Endothelial cell (in vitro differentiated cells): ENCODE results near the gene ZNF217. TPM values are rescaled to one million over a fixed set of nuclear protein-coding genes. Genes with fewer than 3 reads are reported as not detected.
"Not testable (repeated sequence)": the region's sequence is repeated elsewhere in the genome, so short reads cannot be mapped to it uniquely, and the experiment has no call there.

Source experiments
- DNase-seq: peaks from one replicate; pipeline ENCODE4 v3.0.0; 2021; ENCODE audit warnings: low spot score
- H3K27ac Mint-ChIP-seq: one replicate; pipeline ENCODE4 v1.8.0; 2021; ENCODE audit warnings: mixed read lengths, inconsistent platforms; ENCODE audit not compliant: unreplicated experiment
- H3K27me3 Mint-ChIP-seq: one replicate; pipeline ENCODE4 v1.8.0; 2021; ENCODE audit warnings: mild to moderate bottlenecking, moderate library complexity, mixed read lengths, inconsistent platforms; ENCODE audit not compliant: unreplicated experiment
- H3K36me3 Mint-ChIP-seq: one replicate; pipeline ENCODE4 v1.8.0; 2021; ENCODE audit warnings: mild to moderate bottlenecking, low read depth, mixed read lengths, inconsistent platforms; ENCODE audit not compliant: unreplicated experiment
- H3K4me1 Mint-ChIP-seq: one replicate; pipeline ENCODE4 v1.8.0; 2021; ENCODE audit warnings: mild to moderate bottlenecking, mixed read lengths, inconsistent platforms; ENCODE audit not compliant: unreplicated experiment
- H3K4me3 Mint-ChIP-seq: one replicate; pipeline ENCODE4 v1.8.0; 2021; ENCODE audit warnings: mild to moderate bottlenecking, mixed read lengths, inconsistent platforms; ENCODE audit not compliant: unreplicated experiment
- H3K9me3 Mint-ChIP-seq: one replicate; pipeline ENCODE4 v1.8.0; 2021; ENCODE audit warnings: mixed read lengths, inconsistent platforms; ENCODE audit not compliant: unreplicated experiment
- CTCF ChIP-seq: fragments of 200-600 bp; sonication (generic); IDR thresholded peaks from one replicate; pipeline ENCODE4 v1.5.0; 2021; ENCODE audit warnings: antibody characterized with exemption; ENCODE audit not compliant: unreplicated experiment
- total RNA-seq: library from RNA; stranded (reverse); fragmentation: NEBNext Ultra II Directional; extraction: Animal tissue kit (Norgen Biotek cat#: 25700); gene quantifications from one replicate; pipeline ENCODE4 v1.2.1, GENCODE V29; 2021; ENCODE audit not compliant: unreplicated experiment

Gene ZNF217
- total RNA-seq, 1 donor from 2014 or later: 76.7 TPM

DNA sequence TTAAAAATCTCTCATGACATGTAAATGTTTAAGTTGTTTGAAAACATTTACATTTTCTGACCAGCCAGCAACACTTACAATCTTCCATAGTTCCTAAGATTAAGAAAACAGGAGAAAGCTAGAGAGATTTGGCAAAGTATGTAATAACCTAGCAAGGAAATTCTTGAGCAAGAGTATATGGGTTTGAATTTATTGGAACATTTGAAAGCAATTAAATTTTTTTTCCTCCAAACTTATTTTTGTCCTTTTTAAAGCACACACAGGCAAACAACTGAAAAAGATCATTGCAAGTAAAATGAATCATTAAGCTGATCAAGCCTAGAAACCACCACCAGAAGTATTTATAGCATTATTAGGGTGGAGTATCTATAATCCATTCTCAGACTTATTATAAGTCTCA lies 20.1 kb upstream of the ZNF217 start:
- H3K9me3 Mint-ChIP-seq: no peaks in the 10 kb centered on the region
- no peak for DNase-seq
- H3K27me3 Mint-ChIP-seq: no peaks in the 10 kb centered on the region
- TF ChIP-seq CTCF: no peak
- no peaks in the 10 kb centered on the region for H3K36me3 Mint-ChIP-seq
- H3K27ac Mint-ChIP-seq: no peak overlapping the region
- no peak overlapping the region for H3K4me3 Mint-ChIP-seq
- peaks cover 22% of the 10 kb centered on the region for H3K4me1 Mint-ChIP-seq

DNA sequence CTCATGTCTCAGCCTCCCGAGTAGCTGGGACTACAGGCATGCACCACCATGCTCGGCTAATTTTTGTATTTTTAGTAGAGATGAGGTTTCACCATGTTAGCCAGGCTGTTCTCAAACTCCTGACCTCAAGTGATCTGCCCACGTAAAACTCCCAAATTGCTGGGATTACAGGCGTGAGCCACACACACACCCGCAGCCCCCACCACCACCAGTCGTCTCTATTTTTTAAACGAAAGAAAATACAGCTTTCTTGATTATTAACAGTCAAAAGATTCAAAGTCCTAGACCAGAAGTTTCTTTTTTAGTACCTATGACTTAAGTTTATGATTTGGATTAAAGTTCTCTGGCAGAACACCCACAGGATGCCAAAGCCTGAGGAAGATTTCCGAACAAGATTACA lies 18.6 kb upstream of the ZNF217 start:
- not testable (repeated sequence) for H3K4me3 Mint-ChIP-seq, DNase-seq, H3K36me3 Mint-ChIP-seq, H3K27me3 Mint-ChIP-seq, H3K9me3 Mint-ChIP-seq, H3K27ac Mint-ChIP-seq
- peaks cover 22% of the 10 kb centered on the region for H3K4me1 Mint-ChIP-seq

- TF ChIP-seq CTCF: no peak
- DNase-seq: no peak
- no peaks in the 10 kb centered on the region for H3K36me3 Mint-ChIP-seq
- peaks cover 22% of the 10 kb centered on the region for H3K4me1 Mint-ChIP-seq
- H3K27me3 Mint-ChIP-seq: no peaks in the 10 kb centered on the region
- no peak overlapping the region for H3K4me3 Mint-ChIP-seq
- peak overlapping the region; percentile 86 for H3K27ac Mint-ChIP-seq
- no peaks in the 10 kb centered on the region for H3K9me3 Mint-ChIP-seq
Measured at GRCh38 chr20:53611449-53611894, 17.8 kb upstream of the ZNF217 start.

DNA sequence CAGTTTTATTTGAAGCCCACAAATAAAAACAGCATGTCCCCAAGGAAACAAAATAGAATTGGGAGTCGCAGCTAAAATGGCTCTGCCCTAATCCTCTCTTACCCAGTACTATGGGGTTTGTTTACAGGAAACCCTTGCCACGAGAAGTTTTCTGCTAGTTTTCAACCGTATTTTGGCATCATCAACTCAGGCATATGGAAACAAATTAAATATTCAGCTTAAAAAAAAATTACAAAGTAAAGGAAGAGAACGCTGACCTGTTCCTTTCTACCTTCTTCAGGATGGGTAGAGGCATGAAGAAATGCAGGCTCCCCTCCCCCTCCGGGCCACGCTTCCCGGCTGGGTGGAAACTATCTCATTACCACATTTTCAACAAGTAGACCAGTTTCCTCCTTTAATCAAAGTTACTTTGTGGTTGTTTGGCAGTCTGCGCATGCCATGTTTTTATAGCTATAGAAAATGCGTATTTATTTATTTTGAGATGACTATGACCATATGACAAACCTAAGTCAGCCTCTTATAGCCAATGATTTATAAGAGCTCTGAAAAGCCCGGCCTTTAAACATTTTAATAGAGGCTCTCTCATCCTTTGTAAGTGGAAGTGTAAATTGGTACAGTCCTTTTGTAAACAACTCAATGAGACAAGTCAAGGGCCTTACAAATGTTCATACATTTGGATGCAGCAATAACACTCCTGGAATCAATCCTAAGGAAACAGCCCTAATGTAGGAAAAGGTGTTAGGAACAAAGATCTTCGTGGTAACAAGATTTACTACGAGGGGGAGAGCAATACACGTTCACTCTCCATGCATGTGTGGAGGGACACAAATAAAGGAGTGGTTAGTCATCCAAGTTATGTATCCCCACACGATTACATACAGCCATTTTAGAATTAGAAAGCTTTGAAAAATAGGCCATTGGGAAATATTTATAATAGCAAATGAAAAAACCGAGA lies 16.1 kb upstream of the ZNF217 start:
- Mint-ChIP-seq H3K4me3 (no peak overlapping the region), H3K36me3 (no peaks in the 10 kb centered on the region), H3K27me3 (no peaks in the 10 kb centered on the region), H3K9me3 (no peaks in the 10 kb centered on the region), H3K4me1 (peaks cover 22% of the 10 kb centered on the region), H3K27ac (peak overlapping the region; percentile 91)
- peak; percentile 44 for DNase-seq
- TF ChIP-seq CTCF: no peak

DNA sequence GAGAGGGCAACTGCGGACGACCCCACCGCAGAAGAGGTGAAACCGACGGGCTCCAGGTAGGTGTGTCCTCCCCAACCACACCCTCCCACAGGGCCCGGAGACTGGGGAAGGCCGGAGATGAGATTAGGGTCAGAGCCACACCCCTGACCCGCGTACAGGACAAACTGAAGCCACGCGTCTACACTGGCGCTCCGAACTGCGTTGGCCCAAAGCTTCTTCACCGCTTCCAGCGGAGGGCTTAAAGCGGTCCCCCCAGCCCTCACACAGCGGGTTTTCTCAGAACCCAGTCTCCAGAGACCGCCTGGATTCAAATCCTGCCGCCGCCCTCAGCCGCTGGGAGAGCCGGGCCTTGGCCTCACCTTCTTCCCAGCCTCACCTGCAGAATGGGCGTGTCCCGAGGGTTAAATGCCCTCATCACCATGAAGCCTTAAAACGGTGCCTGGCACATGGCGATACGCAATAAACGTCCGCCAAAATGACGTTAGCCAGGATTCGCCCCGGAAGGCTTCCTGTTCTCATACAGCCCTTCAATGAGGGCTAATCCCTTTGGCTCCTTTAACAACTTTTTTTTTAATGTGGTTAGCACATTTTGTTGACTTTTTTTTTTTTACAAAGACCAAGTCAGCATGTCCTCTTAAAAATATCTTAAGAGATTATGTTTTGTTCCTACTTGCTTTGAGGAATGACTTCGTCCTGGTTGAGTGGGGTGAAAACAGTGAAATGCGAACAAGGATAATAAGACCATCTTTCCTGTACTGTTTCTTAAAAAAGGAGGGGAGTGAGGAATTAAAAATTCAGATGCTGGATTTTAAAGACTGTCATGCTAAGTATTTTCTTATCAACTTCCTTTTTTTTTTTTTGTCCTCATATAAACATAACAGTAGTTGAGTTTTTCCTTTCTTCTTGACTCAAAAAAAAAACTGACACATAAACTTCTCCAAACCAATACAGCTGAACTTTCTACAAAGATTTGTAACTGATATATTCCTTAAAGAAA lies 15.1 kb upstream of the ZNF217 start:
- H3K27ac Mint-ChIP-seq: peak overlapping the region; percentile 91
- H3K4me1 Mint-ChIP-seq: peaks cover 22% of the 10 kb centered on the region
- no peak for DNase-seq

More for the DNA sequence above, 15.1 kb upstream of the ZNF217 start:
- no peaks in the 10 kb centered on the region for H3K27me3 Mint-ChIP-seq
- no peaks in the 10 kb centered on the region for H3K36me3 Mint-ChIP-seq
- H3K4me3 Mint-ChIP-seq: no peak overlapping the region
- no peak for TF ChIP-seq CTCF
- H3K9me3 Mint-ChIP-seq: no peaks in the 10 kb centered on the region
